GM12874 (cell line): ENCODE measurements around the gene ENTPD7.

Source experiments
- TF ChIP-seq, protein P1 (sequence below): IDR thresholded peaks from 2 replicates; pipeline ENCODE4 v1.5.1; 2011; ENCODE audit warnings: low read depth, mild to moderate bottlenecking, control low read depth, low read length, moderate library complexity; ENCODE audit not compliant: insufficient read depth

ENTPD7 gene

DNA sequence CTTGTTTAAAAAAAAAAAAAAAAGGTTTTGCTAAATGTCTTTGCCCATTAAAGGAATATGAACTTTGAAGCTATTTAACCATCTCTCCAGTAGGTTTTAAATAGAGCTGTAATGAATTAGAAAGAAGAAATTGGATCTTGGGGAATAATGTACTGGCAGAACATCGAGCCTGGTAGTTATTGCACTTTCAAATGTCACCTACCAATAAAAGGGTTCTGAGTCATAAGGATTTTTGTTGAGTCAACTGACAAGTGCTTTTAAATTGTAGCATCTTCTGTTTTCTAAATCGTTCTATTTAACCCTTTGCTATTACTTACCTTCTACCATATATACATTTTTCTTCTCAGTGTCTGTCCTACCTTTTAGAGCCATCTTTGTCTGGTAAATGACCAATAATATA lies 83.4 kb downstream of the ENTPD7 start:
- TF ChIP-seq, protein P1, sequence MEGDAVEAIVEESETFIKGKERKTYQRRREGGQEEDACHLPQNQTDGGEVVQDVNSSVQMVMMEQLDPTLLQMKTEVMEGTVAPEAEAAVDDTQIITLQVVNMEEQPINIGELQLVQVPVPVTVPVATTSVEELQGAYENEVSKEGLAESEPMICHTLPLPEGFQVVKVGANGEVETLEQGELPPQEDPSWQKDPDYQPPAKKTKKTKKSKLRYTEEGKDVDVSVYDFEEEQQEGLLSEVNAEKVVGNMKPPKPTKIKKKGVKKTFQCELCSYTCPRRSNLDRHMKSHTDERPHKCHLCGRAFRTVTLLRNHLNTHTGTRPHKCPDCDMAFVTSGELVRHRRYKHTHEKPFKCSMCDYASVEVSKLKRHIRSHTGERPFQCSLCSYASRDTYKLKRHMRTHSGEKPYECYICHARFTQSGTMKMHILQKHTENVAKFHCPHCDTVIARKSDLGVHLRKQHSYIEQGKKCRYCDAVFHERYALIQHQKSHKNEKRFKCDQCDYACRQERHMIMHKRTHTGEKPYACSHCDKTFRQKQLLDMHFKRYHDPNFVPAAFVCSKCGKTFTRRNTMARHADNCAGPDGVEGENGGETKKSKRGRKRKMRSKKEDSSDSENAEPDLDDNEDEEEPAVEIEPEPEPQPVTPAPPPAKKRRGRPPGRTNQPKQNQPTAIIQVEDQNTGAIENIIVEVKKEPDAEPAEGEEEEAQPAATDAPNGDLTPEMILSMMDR = no peak

DNA sequence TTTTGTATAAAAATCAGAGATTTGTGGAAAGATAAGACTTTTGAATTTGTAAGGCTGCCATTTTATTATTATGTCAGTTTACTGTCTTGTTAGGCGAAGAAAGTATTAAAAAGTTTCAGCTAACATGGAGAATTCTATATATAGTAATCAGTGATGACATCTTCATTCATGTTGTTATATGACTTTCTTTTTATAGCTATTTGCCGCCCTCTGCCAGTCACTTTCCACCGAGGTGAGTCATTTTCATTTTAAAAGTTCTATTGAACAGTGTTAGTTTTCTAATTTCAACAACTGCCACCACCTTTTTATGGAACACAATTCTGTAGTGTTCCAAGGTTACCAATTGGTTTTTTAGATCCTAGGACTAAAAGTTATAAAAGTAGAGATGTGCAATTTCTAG lies 84.5 kb downstream of the ENTPD7 start:
- TF ChIP-seq, protein P1 = no peak

DNA sequence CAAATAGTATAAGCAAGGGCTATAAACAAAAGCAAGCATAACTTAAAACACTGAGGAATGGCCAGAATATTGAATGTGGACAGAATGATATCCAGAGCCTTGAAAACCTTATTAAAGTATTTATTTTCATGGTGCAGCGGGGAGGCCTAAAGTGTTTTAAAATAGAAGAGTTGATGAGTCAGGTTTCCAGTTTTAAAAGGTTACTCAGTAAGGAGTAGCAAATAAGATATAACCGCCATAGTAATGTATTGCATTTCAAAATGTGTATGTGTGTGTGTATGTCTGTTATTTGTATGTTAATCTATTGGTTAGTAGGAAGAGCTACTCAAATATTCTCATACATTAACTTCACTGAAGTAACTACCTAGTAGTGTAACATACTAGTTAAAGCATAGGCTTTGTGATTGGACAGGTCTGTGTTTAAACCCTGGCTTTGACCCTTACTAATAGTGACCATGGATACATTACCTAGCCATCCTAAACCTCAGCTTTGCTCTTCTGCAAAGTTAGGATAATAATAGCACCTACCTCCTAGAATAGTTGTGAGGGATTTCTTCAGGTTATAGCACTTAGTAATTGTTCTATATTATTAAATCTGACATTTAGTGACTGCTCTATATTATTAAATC lies 89.6 kb downstream of the ENTPD7 start:
- TF ChIP-seq, protein P1 = no peak

DNA sequence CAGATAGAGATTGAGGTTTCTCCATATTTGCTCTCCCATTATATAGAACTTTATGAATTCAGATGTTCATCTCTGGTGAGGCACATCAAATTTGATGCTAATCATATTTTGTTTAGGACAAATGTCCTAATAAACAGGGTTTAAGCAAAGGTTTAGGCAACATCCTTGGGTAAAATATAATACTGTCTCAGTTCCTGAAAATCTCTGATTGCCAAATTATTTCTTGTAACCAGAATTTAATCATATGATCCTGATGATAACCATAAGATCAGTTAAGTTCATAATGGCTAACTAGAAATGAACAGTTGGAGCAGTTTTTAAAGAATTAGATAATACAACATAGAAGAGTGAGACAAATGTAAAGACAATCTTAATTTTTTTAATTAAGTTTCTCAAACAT lies 91.3 kb downstream of the ENTPD7 start:
- TF ChIP-seq, protein P1 = no peak

DNA sequence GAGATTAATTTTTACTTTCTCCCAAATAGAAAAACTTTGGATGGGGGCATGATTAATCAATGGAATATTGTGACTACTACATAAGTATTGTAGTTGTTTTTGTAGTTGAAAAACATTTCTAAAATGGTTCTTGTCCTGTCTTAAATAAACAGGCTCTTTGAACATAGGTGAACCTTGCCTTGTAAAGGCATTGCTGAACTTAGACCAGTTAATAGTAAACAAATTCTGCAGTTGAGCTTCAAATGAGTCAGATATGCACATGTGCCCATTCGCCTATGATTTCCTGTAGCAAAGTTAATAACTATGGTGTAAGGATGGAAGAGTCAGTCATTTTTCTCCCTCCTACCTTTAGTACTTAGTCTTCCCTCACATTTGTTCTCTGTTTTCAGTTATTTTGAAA lies 95.4 kb downstream of the ENTPD7 start:
- TF ChIP-seq, protein P1 = no peak
